NB4 (cell line): ENCODE data around the gene PHPT1.
"Not testable (repeated sequence)": the region's sequence is repeated elsewhere in the genome, so short reads cannot be mapped to it uniquely, and the experiment has no call there.

Experiments used
- DNase-seq: peaks from one replicate; pipeline ENCODE4 v3.0.0; 2010; ENCODE audit warnings: low read depth
- H3K4me3 ChIP-seq: one replicate; pipeline ENCODE4 v1.5.1; 2011; ENCODE audit warnings: mild to moderate bottlenecking, low read depth, low read length, moderate library complexity
- CTCF ChIP-seq: IDR thresholded peaks from one replicate; pipeline ENCODE4 v1.5.1; 2012; ENCODE audit warnings: low read depth, low read length
- MAX ChIP-seq: IDR thresholded peaks from 2 replicates; pipeline ENCODE4 v1.6.1; 2011; ENCODE audit warnings: low read depth, low read length
- MYC ChIP-seq: IDR thresholded peaks from 2 replicates; pipeline ENCODE4 v1.6.1; 2011; ENCODE audit warnings: low read depth, low read length
- POLR2A ChIP-seq: IDR thresholded peaks from 2 replicates; pipeline ENCODE4 v1.6.1; 2011; ENCODE audit warnings: mild to moderate bottlenecking; ENCODE audit not compliant: insufficient read length; ENCODE audit errors: extremely low read depth

The PHPT1 gene

GRCh38 chr9:136849038-136849959 lies at the start of gene PHPT1:
Gene PHPT1, plus strand, starts transcription at chr9:136849409. Its CDS starts 22 bp downstream, at chr9:136849431.
- H3K4me3 ChIP-seq, result peak within 1 kb of the TSS; percentile 92
- TF ChIP-seq POLR2A (peak; percentile 83), CTCF (no peak), MYC (peak; percentile 78), MAX (peak; percentile 94)
- peak; percentile 99 for DNase-seq

- peak overlapping the region; percentile 42 for H3K4me3 ChIP-seq
- DNase-seq, result peak; percentile 83
- TF ChIP-seq CTCF (no peak), POLR2A (no peak), MYC (no peak), MAX (no peak; the same call in 1 of the 2 replicates)
These were observed 49.2 kb upstream of the PHPT1 start for GRCh38 chr9:136799854-136800657.

GRCh38 chr9:136802321-136802720 lies 46.9 kb upstream of the PHPT1 start:
- H3K4me3 ChIP-seq, result no peak overlapping the region
- no peak for DNase-seq
- no peak for TF ChIP-seq POLR2A
- TF ChIP-seq CTCF, result no peak
- TF ChIP-seq MYC, result no peak
- no peak for TF ChIP-seq MAX

GRCh38 chr9:136803009-136803550 lies 46.1 kb upstream of the PHPT1 start:
- DNase-seq, result not testable (repeated sequence)

GRCh38 chr9:136803551-136804508 lies 45.4 kb upstream of the PHPT1 start:
- DNase-seq, result no peak
- TF ChIP-seq MYC (no peak), POLR2A (no peak), CTCF (no peak), MAX (no peak)
- H3K4me3 ChIP-seq, result no peak overlapping the region

More at GRCh38 chr9:136803009-136803550, 46.1 kb upstream of the PHPT1 start:
- H3K4me3 ChIP-seq, result not testable (repeated sequence)
